AML-193 (cell line): ENCODE data around the gene PRR33.

ENCODE experiments used
- DNase-seq, 2 experiments: peaks; one replicate each; lab custom pipeline; 2025; lab: John Stamatoyannopoulos, UW

The PRR33 gene

DNA sequence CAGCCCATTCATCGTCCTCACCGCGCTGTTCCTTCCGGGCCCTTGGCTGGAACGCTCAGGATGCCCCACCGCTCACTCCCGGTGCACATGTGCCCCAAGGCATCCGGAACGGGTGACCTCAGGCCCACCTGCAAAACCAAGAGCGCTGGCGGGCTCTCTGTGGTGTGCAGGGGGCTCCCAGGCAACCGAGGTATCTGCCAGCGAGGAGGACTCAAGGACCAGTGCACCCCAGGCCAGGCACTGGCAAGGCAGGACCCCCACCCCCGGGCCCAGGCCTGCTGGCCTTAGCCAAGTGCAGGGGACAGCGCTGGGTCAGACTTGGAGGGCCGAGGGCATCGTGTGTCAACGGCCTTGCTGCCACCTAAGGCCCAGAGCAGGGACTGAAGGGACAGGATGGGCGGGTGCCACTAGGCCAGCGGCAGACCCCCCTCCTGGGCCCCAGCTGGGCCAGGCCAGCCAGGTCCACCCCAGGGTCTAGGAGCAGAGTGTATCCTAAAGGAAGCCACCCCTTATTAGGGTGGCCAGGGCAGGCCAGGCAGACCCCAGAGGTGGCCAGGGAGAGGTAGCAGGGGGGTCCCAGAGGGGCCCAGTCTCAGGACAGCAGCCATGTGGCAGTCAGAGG is 36.3 kb upstream of the PRR33 start:
- DNase-seq, result no peak

GRCh38 chr11:1927026-1927847 is 35.5 kb upstream of the PRR33 start:
- DNase-seq, result no peak

- DNase-seq, result no peak
Observed at GRCh38 chr11:1926156-1927025, 34.7 kb upstream of the PRR33 start.

- DNase-seq, result no peak
Observed at GRCh38 chr11:1925373-1926155, 33.9 kb upstream of the PRR33 start.

- DNase-seq, result no peak
Observed at GRCh38 chr11:1924646-1925372, 33.1 kb upstream of the PRR33 start.

GRCh38 chr11:1924181-1924580 is 32.5 kb upstream of the PRR33 start:
- DNase-seq, result no peak

DNA sequence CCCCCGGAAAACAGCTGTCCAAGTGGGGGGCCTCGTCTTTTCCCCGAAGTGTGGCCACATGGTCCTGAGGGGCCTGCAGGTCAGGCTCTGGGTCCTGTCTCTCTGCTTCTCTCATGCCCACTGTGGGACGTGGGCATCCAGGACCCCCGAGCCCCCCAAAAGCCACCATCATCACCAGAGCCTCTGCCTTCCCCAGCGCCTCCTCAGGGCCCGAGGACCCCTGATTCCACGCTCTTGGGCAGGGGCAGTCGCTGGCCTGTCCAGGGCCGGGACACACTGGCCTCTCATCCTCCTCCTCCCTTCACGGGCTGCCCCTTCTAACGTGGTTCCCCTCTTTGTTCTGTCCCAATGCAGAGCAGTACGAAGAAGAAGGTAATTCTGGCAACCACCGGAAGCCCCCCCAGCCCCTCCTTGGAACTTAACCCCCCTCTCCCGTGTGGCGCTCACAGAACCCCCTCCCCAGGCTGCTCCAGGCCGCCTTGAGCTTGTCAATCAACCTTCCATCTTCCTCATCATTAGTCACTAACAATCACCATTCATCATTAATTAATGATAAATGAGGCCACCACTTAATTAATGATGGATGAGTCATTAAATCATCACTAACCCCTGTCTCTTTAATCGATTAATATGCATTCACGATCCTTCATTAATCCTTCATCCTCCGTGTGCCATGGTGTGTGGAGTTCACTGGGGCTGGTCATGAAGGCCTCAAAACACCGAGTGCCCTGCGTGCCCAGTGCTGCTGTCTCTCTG is 31.7 kb upstream of the PRR33 start:
- no peak for DNase-seq

DNA sequence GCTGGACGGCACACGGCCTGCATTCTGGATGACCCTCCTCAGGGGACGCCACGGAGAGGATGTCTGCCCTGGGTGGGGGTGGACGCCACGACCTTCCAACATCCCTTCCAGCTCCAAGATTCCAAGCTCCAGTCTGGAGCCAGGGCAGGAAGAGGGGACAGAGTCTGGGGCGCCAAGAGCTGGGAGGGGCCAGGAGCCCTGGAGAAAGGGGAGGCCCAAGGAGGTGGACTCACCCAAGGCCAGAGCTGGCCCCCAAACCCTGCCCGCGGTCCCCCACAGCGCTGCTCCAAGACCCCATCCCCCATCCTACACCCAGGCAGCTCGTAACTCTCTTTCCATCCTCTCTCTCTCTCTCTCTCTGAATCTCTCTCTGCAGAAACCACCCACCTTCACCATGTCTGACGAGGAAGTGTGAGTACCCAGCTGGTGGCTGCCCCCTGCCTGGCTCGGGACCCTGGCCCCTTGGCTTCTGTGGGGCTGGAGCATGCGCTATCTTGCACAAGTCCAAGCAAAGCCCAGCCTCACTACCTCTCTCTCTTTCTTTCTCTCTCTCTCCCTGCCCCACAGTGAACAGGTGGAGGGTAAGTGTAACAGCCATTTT is 30.9 kb upstream of the PRR33 start:
- DNase-seq, result no peak

DNA sequence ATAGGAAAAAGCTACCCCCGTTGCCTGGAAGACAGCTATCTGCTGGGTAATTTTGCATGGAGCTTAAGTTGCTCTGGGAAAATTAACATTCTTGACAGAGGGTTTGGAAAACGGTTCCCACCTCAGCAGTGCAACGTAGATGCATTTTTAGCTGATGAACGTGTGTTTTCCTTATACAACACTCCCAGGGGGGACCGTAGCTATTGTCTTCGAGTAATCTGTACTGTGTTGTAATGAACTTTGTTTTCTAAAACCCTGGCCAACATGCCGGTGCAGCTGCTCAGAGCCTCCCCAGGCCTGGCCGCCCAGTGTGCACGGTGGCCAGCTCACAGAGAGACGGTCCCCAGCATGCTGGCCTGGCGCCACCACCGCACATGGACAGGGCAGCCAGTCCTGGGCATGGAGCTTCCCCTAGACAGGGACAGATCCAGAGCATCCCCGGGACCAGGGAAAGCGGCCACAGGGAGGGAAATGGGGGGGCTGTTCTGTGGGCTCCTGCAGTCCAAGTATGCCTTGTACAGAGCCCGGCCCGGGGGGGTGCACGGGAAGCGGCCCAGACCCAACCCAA is 30.0 kb upstream of the PRR33 start:
- no peak for DNase-seq

DNA sequence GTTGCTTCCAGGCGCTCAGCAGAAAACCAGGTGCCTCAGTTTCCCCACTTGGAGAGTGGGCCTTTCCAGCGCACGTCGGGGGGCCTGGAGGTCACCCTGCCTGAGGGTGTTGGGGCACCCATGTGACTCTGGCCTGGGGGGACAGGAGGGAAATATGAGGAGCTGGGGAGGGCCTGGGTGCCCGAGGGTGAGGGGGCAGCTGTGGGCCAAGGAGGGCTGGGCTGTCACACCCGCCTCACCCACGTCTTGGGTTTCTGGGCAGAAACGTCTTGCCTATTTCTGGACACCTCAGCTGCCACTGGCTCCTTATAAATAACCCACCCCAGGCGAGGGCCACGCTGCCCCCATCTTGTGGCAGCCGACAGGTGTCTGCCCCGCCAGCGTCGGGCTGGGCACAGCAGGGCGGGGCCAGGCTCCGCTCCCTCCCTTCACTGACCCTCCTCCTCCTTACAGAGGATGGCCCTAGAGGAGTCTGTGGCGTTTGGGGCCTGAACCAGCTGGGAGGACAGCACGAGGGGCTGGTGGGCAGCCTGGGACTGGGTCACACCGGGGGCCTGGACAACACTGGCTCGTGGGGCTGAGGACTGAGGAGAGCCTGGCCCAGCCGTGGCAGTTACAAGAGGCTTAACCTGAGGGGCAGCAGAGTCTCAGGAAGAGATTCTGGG is 29.3 kb upstream of the PRR33 start:
- no peak for DNase-seq

DNA sequence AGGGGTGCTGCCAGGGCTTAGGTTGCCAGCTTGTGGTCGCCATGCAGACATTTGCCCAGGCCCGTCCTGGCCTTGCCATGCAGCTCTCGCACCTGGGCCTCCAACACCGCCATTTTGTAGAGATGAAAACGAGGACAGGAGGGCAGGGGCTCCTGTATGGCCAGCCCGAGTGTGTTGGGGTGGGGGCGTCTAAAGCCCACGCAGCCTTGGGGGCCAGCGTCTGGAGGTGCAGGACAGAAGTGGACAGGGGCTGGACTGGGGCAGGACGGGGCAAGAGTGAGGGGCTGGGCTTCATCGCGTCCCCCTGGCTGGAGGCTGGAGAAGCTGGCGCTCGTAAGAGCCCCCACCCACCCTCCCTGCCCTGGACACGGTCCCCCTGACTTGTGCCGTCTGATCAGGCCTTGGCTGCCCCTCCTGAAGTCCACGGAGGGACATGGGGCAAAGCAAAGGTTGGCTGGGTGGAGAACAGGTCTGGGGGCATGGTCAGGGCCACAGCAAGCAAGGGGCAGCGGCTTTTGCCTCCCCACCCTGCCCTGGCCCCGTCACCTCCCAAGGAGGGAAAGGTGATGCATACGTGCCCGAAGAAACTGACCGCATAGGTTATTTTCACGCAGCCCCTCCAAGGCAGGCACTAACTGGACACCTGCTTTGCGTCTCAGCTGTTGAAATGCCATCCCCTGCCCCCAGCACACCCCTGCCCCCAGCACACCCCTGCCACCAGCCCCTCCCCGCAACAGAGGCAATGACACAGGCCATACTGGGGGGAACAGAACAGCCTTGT is 28.6 kb upstream of the PRR33 start:
- DNase-seq, result no peak

DNA sequence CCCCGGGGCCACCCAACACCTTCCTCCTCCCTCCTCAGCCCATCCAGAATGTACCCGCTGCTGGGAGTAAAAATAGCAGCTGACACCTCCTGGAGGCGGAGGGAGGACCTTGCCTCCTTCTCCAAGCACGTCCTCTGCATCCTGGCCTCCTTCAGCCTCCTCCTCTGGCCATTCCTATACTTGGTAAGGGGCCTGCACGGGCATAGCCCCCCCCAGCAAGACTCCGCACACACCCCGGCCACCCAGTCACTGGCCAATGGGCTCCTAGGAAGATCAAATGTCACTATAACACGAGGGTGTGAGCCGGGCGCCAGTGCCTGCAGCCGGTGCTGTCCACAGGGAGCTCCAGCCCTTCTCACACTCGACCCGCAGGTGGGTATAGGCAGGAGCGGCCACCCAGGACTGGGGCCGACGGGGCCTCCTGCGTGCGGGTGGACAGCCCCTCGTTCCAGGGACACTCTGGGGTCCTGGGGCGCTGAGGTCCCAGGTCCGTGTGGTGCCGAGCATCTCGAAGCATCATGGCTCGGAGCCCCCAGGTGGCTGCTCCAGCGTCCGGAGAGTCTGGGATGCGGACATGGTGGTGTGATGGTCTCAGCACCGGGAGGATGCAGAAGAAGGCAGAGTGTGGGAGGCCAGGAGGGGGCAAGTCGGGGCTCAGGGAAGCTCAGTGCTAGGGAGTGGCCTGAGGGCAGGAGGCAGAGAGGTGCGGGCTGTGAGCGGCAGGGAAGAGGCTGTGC is 27.9 kb upstream of the PRR33 start, which contains the start of gene TNNT3:
TNNT3 (plus strand) TSS at position 313 of the 737 bp plus-strand sequence. CDS start 3,172 bp downstream, outside the sequence.
- no peak for DNase-seq

DNA sequence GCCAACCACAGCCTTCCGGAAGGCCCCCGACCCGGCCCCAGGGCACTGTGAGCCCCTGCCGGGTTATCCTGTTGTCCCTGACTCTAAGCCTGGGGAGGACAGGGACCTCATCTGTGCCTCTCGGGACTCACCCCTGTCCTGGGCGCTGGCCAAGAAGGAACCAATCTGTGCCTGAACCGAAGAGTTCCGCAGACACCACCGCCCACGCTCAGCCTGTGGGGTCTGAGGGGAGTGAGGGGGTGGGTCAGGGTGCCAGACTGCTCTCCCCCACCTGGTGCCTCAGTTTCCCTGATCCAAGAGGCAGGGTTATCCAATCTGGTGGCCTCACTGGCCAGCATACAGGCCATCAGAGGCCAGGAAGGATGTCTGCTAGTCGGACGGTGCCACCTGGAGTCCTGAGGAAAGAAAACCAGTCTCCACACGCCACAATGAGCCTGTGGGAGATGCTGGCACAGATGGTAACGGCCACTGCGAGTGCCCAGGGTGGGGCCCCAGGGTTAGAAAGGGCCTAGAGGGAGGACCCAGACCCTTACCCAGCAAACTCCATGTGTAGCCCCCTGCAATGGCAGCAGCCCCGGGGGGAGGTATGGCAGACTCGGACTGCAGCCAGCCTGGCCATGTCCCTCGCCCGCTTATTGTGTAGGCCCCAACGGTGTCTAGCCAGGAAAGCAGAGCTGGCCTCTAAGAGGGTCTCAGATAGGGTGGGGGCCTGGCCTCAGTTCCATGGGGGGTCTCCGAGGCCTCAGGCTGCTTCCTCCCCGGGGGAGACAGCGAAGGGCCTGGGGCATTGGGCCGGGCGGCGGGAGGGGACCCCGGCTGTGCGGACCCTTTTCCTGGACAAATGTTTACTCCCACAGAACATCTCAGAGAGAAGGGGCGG is 27.0 kb upstream of the PRR33 start:
- DNase-seq, result no peak

DNA sequence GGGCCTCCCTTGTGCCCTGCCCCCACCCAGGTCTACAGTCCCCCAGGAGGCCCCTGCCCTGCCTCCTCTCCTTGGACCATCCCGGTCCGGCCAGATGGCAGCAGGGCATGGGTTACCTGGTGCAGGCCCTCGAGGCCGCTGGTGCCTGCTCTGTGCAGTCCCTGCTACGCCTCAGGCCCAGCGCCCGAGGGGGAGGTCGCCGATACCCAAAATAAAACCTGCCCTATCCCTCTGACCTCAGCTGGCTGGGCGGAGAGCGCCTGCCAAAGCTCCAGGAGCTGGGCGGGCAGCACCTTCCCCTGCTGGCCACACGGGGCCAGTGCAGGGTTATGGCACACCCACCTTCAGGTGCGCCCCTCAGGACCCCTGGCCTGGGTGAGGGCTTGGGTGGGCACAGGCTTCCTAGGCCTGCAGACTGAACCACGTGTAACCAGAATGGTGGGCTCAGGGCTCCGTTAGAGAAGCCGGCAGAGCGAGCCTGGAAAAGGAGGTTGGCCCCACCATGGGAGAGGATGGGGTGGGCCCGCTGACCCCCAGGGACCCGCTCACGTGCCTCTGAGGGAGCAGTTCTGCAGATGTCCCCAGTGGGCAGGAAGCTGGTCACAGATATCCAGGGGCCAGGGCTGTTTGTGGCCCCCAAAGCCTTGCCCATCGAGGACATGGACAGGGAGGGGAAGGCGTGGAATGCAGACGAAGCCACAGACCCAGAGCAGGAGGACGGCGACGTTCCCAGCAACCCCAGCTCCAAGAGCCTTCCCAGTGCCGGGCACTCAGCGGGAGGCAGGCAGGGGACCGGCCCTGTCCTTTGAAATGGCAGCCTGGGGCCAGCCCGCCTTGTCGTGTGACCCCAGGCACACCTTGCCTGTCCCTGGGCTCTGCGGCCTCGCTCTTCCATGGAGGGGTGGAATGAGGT is 26.1 kb upstream of the PRR33 start:
- no peak for DNase-seq

- DNase-seq, result no peak
Observed at GRCh38 chr11:1916986-1917522, 25.4 kb upstream of the PRR33 start.
